Measurements from ENCODE around the gene CFAP410.

DNA sequence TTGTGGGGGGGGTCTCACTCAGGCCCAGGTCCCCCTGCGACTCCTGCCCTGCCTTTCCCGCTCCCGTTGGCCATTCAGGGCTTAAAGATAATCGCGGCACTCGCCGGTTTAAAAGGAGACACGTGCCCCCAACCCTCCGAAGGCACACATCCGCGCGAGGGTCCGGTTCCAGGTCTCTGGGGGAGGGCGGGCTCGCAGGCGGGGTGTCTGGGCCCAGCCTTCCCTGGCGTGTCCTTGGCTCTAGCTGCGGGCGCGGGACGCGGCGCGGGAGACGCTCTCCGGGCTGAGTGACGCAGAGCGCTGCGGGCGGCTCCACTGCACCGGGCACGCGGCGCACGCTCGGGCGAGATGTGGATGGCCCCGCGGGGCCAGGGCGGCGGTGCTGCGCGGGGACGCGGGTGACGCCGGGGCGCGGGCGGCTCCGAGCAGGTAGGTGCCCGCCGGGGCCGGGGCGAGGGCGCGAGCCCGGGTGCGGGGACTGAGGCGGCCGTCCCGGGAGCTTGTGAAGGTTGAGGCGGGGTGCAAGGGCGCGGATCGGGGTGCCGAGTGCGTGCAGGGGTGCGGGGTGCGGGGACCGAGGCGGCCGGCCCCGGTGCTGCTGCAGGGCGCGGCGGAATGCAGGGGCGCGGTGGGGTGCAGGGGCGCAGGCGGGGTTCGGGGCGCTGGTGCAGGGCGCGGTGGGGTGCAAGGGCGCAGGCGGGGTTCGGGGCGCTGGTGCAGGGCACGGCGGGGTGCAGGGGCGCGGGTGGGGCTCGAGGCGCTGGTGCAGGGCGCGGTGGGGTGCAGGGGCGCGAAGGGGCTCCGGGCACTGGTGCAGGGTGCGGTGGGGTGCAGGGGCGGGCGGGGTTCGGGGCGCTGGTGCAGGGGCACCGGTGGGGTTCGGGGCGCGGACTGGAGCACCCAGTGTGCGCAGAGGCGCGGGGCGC, 10.9 kb upstream of the CFAP410 start:
- TF ChIP-seq, protein P1, sequence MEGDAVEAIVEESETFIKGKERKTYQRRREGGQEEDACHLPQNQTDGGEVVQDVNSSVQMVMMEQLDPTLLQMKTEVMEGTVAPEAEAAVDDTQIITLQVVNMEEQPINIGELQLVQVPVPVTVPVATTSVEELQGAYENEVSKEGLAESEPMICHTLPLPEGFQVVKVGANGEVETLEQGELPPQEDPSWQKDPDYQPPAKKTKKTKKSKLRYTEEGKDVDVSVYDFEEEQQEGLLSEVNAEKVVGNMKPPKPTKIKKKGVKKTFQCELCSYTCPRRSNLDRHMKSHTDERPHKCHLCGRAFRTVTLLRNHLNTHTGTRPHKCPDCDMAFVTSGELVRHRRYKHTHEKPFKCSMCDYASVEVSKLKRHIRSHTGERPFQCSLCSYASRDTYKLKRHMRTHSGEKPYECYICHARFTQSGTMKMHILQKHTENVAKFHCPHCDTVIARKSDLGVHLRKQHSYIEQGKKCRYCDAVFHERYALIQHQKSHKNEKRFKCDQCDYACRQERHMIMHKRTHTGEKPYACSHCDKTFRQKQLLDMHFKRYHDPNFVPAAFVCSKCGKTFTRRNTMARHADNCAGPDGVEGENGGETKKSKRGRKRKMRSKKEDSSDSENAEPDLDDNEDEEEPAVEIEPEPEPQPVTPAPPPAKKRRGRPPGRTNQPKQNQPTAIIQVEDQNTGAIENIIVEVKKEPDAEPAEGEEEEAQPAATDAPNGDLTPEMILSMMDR (IDR thresholded peaks at IDR 0.05 in 4 of 5, conservative IDR thresholded peaks at IDR 0.05 in 1 of 5): no peak
- TF ChIP-seq POLR2A (IDR thresholded peaks at IDR 0.05): no peak
